Breast epithelium (tissue), 3 donors: Measurements from ENCODE around the gene VSIG8.

Experiments used
- CTCF ChIP-seq, 3 donors: fragments of 450-650 bp; IDR thresholded peaks; one replicate each; pipeline ENCODE4 v1.5.1; 2016 to 2017; ENCODE audit warnings: antibody characterized with exemption in 3 of 3, mild to moderate bottlenecking in 3 of 3, moderate library complexity in 3 of 3
- POLR2A ChIP-seq: fragments of 450-650 bp; IDR thresholded peaks from one replicate; pipeline ENCODE4 v1.6.1; 2016; ENCODE audit warnings: antibody characterized with exemption, mild to moderate bottlenecking, moderate library complexity
- POLR2AphosphoS5 ChIP-seq, 3 donors: sonication (generic); formaldehyde crosslinking; IDR thresholded peaks; one replicate each; pipeline ENCODE4 v1.6.1; 2017; ENCODE audit warnings: antibody characterized with exemption in 3 of 3

DNA sequence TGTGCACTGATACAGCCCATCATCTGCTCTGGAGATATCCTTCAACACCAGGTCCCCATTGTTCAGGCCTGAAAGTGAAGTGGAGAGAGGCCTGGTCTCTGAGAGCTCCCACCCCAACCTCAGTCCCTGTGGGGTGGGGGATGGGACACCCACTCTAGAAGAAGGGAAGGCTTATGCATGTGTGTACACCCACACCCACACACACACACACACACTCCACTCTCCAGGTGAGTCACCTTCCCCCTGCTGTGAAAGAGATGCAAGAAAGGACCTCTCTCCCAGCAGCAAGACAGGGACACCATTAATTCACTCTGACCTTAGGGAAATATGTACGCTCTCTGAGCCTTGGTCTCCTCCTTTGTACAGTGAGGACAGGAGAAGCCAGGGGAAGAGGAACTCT is 5.9 kb downstream of the VSIG8 start:
- TF ChIP-seq CTCF (IDR thresholded peaks at IDR 0.05) (no peak), POLR2A (no peak), POLR2AphosphoS5 (IDR thresholded peaks at IDR 0.05) (no peak)
